Forelimb muscle (tissue), 1 donor: Measurements from ENCODE around the gene ADGRD1. TPM values are rescaled to one million over a fixed set of nuclear protein-coding genes. Genes with fewer than 3 reads are reported as not detected.

Source experiments
- DNase-seq: peaks from one replicate; pipeline ENCODE4 v3.0.0-alpha.2; 2013; ENCODE audit warnings: low read depth
- polyA plus RNA-seq: library from polyadenylated mRNA; unstranded; fragments of 120-200 nt; gene quantifications from one replicate; pipeline ENCODE4 v1.2.1, GENCODE V29; 2013; ENCODE audit not compliant: insufficient read length

Gene ADGRD1
- polyA plus RNA-seq, 1 donor = 9.5 TPM

DNA sequence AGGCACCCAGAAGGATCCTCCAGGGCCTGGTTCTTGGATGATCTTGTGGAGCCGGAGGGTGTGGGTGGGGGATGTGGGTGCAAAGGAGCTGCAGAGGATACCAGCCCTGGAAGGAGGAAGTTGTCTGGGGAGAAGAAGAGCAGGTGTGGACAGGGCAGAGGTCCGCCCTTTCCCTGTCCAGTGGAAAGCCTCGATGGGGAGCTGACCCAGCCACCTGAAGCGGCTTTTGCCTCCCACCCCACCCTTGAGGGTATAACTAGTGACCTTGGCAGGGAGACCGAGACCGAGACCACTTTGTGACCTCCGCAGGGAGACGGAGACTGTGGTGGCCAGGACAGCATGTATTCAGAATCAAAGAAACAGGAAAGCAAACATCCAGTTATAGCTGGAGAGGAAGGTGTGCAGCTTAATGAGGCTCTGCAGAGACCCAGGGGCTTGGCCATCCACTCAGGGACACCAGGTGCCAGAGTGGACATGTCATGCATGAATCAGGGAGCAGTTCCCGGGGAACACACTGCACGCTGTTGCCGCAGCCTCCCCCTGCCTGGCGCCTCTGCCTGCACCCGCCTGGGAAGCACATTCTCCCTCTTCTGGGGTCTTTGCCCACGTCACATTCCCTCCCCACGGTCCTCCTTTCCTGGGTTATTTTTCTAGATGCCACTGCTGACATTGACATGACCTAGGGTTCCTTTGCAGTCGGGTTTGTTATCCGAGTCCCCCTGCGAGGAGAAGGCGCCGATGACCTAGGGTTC, 87.7 kb downstream of the ADGRD1 start:
- DNase-seq = no peak

DNA sequence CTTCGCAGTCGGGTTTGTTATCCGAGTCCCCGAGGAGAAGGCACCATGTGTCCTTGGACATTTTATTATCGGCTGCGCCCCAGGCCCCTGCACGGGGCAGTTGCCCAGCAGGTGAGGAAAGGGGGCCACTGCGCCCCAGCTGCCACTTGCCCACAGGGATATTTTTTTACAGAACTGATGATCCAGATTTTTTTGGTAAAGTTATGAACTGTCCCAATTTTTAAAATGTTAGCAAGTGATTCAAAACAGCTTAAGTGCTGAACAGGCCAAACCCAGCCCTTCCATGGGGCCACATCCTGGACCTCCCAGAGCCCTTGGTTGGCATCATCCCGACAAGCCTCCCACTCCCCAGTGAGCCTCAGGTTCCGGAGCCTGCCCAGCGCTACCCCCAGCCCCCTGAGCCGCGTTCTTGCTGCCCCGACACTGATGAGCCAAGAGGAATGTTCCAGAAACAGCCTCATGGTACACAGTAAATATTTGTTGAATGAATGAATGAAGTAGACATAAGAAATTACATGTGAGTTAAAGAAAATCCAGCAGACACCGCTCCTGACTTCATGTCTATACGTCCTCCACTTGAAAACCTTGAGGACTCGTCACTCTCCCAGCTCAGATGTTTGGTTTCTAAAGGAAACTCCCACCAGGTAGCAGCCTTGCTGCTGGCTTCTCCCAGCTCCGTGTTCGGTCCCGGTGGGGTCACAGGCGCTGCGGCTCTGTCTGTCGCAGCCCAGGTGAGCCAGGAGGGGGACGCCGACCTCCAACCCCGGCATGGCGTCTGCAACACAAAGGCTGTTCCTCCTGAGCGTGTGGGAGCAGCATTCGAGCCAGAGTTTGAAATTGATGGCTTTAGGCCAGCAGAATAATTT, 88.5 kb downstream of the ADGRD1 start:
- DNase-seq = no peak

DNA sequence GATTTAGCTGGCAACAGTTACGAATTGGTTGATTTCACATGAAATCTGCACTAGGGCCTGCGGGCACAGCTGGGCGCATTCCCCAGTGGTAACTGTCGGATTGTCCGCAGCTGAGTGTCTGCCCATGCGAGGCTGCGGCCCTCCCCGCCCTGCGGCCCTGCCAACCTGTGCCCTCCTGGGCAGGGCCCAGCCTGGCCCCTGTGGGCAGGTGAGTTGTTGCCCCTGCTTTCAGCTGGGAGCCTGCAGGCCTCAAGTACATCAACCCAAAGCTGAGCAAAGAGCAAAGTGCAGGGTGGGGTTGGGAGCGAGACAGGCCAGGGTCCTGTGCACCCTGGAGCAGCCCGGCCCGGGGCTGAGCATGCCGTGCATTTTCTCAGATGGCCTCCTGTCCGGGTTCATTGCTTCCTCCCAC, 89.1 kb downstream of the ADGRD1 start:
- DNase-seq = no peak

DNA sequence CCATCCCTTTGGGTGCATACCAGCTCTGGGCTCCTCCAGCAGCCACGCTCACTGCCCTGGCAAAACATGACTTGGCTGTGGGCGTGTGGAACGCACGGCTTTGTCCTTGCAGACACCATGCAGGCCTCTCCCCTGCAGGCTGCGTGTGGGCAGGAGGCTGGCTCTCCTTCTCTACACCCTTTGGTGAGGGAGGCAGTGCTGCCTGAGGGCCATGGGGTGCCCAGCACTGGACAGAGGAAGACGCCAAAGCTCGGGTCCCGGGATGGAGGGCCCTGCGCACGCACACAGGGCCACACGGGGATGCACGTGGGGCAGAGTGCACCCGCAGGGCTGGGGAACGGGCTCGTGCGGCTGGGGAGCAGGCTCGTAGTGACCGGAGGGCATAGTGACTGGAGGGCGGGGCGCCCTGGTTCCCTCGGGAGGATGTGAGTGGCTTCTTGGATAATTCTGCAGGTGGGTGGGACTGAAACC, 89.7 kb downstream of the ADGRD1 start:
- DNase-seq = no peak

DNA sequence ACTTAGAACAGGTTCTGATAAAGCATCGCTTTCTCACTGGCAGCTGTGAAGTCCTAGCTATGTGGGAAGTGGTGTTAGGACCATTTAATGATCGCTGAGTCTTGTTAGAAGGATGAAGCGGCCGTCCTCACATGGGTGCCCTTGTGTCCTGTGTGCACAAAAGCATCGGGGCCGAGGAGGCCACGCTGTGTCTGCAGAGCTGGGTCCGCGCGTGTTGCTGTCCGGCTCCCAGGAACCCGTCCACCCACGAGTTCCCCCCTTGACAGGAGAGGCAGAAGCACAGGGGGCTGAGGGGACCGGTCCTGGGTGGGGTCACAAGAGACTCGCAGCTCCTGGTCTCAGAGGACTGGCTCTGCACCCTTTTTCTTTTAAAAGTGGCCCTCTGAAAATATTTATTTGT, 90.4 kb downstream of the ADGRD1 start:
- DNase-seq = no peak

DNA sequence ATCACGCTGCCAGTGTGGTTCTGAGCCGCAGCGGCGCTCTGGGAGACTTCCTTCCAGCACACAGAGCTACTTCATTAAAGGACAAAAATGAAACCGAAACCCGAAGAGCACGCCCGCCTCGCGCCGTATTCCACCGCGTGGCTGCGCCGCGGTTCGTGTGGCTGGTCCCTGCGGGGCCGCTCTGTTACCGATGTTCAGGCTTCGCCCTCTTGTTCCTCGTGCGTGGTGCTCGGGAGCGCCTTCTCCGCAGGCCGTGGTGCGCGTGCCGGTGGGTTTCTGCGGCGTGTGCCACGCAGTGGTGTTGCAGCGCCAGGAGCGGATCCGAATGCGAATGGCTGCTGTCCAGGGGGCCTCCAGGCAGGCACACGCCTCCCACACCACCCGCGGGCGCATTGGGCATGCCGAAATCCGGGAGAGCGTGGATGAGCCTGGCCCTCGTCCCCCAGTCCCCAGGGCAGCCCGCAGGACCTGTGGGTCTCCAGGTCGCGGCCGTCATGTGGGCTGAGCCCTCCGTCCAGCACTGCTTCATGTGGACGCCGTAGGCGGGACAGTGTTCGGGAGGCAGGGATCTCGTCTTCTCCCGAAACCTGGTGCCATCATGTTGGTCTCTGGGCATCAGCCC, 91.2 kb downstream of the ADGRD1 start:
- no peak for DNase-seq

DNA sequence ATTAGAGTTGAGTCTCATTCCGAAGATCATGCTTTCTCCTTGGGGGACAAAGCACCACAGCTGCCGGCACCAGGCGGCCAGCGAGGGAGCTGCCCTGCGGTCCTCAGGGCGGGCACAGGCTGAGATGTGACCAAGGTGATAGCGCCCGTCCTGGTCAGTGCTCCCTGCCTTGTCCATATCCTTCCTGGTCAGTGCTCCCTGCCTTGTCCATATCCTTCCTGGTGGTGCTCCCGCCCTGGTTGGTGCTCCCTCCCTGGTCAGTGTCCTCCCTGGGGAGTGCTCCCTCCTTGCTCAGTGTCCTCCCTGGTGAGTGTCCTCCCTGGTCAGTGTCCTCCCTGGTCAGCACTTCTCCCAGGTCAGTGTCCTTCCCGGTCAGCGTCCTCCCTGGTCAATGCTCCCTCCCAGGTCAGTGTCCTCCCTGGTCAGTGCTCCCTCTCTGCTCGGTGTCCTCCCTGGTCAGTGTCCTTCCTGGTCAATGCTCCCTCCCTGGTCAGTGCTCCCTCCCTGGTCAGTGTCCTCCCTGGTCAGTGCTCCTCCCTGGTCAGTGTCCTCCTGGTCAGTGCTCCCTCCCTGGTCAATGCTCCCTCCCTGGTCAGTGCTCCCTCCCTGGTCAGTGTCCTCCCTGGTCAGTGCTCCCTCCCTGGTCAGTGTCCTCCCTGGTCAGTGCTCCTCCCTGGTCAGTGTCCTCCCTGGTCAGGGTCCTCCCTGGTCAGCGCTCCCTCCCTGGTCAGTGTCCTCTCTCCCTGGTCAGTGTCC, 92.2 kb downstream of the ADGRD1 start:
- DNase-seq = no peak

DNA sequence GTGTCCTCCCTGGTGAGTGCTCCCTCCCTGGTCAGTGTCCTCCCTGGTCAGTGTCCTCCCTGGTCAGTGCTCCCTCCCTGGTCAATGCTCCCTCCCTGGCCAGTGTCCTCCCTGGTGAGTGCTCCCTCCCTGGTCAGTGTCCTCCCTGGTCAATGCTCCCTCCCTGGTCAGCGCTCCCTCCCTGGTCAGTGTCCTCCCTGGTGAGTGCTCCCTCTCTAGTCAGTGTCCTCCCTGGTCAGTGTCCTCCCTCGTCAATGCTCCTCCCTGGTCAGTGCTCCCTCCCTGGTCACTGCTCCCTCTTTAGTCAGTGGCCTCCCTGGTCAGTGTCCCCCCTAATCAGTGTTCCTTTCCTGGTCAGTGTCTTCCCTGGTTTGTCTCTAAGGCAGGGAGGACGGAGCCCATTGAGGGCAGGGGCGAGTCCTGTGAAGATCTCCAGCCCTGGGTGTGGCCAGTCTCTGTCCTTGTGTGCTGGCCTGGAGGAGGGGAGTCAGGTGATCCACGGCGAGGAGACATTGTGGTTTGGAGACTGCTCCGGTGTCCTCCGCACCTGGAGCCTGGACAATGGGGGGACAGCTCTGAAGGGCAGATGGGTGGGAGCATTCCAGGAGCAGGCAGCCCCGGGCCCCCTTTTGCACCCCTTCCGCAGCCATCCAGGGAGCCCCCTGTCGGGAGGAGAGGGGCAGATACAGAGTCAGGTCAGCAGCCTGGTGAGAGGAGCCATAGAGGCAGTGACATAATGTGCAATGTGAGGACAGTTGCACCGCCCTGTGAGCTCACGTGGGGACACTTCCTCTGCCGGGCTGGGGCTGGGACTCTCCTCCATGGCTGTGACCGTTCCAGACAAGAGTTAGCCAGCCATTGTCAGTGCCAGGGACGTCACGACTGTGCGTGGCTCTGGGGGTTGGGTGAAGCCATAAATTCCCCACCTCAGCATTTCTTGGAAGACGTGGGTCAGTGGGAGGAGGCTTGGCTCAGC, 93.4 kb downstream of the ADGRD1 start:
- DNase-seq = no peak

DNA sequence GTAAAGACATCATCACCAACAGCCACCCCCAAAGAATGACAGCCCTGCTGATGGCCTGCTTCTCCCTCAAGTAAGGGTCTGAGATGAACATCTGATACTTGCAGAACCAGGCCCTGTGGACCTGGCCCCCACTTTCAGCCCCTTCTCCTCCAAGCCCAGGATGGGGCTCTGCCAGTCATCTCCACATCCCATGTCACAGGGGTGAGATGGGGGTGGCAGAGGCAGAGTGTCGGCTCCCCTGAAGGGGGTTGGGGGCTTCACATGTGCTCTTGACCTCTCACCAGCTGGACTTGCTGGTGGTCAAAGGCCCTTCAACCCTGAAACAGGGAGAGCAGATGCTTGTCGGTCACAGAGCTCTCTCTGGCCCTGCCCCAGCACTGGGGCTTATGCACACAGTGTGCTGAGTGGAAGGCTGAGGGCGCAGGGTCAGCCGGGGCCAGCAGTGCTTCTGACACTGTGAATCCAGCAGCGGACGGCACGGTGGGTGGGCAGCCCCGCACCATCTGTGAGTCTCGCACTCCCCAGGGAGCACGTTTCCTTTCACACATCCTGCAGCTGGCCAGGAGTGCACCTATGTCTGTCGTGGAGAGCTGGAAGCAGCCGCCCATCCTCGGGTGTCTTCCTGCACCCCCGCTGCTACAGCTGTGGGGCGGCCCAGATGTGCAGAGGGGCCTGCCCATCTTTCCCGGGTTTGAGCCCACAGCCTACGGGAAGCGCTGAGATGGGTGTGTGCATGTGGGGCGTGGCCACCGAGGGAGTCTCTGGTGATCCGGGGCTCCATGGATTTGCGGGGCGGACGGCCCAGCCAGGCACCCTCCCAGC, 94.3 kb downstream of the ADGRD1 start:
- no peak for DNase-seq

DNA sequence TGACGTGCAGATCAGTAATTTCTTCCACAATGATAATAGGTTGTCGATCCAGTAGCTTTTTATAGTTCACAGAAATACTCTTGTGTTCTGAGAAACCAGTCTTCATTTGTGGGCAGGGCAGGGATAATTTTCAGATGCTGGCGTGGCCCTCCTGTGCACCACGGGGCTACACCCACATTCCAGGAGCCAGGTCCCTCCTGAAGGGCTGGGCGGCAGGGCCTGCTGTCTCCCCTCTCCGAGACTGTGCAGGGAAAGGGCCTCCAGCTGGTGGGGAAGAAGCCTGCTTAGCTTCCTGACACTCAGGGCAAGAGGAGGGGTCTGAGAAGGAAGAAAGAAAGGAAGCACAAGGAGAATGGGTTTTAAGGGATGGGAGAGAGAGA, 94.9 kb downstream of the ADGRD1 start:
- no peak for DNase-seq

DNA sequence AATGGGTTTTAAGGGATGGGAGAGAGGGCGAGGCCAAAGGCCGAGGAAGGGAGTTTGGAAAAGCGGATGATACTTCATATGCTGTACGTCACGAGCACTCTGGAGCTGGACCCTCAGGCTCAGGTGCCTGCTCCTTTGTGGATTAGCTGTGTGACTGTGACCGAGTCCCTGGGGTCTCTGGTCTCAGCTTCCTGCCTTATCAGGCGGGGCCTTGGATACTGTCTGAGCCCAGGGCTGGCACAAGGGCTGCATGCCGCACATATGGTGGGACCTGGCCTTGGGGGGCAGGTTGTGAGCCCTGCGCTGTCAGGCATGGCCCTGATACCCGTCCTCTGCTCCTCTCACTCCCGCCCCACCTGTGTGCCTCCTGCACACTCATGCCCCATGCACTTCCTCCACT, 95.3 kb downstream of the ADGRD1 start:
- DNase-seq = no peak

DNA sequence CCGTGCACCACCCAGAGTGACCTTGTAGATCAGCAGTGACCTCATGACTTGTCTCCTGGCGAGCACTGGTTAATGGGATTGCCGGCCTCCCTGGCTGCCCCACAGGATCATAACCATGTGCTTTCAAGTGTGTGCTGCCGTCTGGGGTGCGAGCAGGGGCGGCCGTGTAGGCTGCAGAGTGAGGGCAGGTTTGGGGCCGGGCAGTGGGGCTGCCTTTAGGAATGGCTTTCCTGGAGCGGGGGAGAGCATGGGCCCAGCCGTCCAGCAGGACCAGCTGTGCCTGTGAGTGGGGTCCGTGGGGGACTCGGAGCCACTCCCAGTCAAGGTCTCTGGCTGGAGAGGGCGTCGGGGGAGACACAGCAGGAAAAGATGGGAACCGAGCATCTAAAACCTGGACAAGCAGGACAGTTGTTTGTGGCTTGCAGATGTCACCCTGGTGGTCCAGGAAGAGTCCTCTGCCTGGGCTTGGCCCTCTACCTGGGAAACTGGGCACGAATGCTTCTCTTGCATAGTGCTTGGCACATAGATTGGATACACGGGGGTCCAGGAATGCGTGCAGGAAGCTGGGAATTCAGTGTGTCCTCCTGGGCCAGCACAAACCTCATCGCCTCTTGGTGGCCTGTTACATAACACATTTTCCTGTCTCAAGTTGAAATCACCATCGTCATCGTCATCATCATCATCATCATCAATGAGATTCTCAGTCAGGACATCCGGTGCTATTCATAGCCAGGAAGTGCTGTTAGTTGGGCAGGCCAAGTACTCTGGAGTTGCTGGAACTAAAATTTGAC, 96.0 kb downstream of the ADGRD1 start:
- DNase-seq = no peak

DNA sequence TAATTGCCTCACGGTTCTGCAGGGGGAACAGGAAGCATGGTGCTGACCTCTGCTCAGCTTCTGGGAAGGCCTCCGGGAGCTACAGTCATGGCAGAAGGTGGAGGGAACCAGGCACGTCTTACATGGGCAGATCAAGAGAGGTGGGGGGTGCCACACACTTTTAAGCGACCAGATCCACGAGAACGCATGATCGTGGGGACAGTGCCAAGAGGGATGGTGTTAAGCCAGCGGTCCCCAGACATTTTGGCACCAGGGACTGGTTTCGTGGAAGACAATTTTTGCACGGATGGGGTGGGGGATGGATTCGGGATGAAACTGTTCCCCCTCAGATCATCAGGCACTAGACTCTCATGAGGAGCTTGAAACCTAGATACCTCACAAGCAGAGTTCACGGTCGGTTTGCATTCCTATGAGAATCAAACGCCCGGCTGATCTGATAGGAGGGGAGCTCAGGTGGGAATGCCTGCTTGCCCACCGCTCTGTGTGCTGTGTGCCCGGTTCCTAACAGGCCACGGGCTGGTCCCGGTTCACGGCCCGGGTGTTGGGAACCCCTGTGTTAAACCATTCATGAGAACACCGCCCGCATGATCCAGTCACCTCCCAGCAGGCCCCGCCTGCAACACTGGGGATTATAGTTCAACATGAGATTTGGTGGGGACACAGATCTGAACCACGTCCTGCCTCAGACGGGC, 96.9 kb downstream of the ADGRD1 start:
- no peak for DNase-seq

DNA sequence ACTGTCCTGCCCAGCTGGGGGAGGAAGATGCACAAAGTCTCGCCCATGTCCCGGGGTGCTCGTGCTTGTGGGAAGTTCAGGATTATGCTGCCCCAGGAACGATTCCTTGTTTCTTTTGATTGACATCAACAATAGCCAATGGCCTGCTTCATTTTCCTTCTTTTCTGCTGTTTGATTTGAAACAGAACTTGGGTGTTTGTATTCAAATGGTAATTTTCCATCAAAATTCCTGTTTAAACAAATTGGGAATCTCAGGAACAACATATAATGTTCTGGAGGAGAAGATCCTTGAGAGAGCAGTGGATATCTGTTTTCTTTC, 97.4 kb downstream of the ADGRD1 start:
- DNase-seq = no peak

DNA sequence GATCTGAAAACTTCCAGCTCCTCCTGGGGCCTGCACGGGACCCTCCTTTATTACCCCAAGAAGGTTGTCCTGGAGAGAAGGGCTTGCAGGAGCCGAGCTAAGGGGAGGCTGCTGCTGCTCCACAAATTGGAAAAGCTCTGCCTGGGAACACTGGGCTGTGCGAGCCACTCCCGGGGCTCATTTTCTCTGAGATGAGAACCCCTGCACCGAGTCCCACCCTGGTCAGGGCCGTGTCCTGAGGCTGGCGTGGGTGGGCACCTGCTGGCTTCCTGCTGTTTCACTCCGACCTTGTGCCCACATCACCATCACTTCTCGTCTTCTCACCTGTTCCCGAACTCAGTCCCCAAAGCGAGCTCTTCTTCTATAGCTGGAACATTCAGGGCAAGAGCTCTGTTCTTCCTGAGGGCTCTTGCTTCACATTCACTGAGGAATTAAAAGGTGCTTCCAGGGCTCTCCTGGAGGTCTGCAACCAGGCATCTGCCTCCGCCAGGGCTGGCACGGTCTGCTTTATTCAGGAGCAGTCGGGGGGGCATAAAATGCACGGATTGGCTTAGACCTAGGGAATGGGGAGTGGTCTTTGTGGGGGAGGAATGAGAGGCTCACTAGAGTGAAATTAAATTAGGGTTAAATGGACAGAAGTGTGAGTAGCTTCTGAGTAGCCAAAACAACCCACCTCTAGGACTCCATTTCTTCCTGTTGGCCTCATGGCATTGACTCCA, 98.5 kb downstream of the ADGRD1 start:
- no peak for DNase-seq

DNA sequence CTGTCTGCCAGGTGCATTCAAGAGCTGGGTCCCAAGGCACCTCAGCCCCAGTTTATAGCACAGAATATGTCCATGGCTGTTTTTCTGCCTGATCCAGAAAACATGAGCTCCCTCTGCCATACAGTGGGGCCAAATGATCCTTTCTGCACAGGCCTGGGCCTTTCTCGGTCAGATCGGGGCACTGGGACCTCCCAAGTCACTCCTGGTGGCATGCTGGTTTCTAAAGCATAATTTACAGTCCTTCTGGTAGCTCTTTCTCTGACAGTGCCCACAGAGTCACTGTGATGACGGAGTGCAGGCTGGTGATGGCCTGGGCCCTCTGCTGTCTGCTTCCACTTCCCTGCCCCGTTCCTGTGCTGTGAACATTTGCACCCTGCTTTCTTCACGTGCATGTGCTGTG, 99.2 kb downstream of the ADGRD1 start:
- DNase-seq = no peak

DNA sequence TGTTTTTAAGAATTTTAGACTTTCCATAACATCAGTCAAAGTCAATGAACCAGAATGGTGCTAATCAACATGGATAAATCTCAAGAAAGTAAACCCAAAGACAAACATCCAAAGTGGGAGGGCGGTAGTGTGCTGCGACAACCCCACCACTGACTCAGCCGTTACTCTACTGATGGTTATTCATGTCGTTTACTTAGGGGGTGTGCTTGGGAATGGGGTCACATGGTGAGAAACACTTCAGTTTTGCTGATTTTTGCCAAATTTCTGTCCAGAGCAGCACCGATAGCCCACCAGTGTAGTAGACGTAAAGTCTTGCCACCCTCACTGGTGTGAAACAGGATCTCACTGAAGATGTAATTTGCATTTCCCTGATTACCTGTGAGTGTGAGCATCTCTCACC, 99.9 kb downstream of the ADGRD1 start:
- DNase-seq = no peak
